GM19239 (cell line): ENCODE measurements around the gene TXNL4B.

Experiments used
- DNase-seq: peaks from one replicate; pipeline ENCODE4 v3.0.0; 2011; ENCODE audit warnings: low spot score; ENCODE audit not compliant: insufficient read length
- FAIRE-seq: peaks from 2 replicates; lab custom pipeline; 2011; peaks lifted over from hg19 to GRCh38; lab: Jason Lieb, UNC

The TXNL4B gene

DNA sequence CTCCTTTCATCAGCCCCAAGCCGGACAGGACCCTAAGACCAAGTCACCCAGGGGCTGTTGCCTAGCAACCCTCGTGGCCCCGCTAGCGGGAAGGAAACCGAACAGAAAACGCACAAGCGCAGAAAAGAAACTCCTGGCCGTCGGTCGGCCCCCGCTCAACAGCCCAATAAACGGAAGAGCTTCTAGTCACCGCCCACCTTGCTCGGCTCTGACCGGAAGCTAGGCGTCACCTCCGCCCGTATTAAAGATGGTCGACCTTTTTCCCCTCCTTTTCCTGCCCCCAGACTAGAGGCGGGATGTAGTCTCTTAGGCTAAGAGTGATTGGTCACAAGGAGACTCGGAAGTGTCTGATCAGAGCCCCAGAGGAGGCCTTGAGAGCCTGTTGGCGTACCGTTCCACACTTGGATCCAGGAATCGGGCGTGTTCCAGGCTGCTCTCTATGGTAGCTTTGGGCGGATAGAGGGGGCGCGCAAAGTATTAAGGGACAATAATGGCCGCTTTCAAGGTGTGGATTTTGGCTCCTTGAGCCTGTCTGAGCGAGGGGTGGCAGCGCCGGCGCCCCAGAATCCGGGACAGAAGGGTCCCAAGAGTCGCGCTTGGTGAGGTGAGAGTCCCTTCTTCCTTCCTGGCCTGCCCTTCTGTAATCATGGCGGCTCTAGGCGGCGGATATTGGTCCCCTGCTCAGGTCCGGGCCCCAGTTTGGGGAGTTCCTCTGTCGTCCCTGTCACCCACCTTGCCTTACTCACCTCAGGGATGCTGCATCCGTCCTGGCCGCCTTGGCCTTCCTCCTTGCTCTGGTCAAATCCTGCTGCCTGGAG is at the start of gene TXNL4B, which contains the start of gene DHX38:
TSS of gene TXNL4B (minus strand) at position 173 of the 818 bp plus-strand sequence. CDS start 2,871 bp downstream, outside the sequence.
TSS of gene DHX38 (plus strand) at position 400 of the 818 bp plus-strand sequence. CDS start 2,311 bp downstream, outside the sequence.
- FAIRE-seq, result peak; percentile 98
- peak; percentile 96 for DNase-seq

DNA sequence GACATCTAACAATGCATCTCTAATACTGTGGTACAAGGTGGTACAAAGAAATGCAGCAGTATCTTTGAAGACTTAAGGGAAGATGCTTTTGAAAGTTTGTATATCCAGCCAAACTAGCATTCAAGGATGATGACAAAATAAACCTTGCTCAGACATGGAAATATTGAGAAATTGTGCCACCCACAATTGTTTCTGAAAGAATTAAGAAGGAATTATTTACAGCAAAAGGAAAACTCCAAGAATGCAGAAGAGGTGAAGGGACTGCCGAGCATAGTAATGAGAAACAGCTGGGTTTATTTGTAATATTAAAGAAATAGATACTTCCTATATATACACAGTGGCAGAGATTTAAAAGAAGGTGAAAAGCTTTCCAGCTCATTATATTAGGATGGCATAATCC is 49.1 kb upstream of the TXNL4B start:
- no peak for DNase-seq
- FAIRE-seq, result no peak

DNA sequence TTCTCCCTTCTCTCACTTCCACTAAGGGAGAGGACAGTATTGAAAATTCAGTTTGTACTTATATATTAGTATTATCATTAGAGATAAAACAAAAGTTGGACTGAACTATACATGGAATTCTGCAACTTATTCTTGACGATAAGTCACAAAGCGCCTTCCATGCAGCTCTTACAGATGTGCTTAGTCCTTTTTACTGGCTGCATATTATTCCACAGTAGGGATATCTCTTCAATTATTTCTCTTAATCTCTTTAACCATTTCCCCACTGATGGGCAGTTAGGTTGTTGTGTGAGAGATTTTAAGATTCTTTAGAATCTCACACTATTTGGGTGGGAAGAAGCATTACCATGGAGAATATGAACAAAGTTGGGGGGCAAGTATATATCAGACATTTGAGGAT is 46.5 kb upstream of the TXNL4B start:
- FAIRE-seq (no peak), DNase-seq (no peak)

DNA sequence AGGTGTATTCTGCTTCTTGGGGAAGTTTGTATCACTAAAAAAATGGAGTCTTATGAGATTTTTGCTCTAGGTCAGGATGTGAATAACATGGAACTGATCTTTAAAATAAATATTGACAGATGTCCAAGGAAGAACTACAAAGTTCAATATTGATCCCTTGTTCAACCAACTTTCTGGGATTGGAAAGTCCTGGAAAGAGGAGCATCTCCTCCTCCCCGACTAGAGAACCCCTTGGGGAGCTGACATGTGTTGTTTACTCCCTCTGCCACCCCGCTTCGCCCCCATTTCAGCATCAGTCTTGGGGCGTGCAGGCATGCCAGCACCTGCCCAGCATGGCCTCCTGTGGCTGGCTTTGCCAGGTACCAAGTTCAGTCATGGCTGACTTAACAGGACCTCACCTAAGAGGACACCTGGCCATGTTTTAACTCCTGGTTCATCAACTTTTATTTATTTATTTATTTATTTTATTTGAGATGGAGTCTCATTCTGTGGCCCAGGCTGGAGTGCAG is 44.7 kb upstream of the TXNL4B start:
- FAIRE-seq, result no peak
- no peak for DNase-seq

DNA sequence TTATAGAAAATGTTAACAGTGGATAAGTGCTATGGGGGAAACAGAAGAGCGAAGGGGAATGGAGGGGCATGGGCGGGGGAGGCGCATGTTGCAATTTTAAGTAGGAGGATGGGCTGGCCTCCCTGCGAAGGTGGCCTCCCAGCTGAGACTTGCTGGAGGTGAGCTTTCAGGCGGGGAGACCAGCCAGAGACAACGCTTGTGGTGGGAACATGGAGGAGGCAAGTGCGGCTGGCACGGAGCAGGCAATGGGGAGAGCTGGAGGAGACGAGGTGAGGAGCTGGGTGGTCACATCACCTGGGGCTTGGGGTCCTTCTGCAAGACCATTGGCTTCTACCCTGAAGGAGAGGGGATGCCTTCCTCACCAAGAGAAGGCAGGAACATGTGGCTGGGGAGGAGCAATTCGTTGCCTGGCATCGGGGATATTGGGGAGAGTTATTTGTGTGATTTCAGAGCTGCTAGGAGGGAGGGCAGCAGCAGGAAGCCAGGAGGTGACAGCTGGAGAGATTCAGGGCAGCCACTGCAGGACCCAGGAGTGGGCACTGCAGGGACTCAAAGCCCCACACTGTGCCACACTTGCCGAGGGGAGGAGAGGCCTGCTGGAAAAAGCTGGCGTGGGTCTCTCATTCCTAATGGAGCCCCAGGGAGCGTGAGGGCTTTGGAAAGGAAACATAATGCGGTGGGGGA is 44.1 kb upstream of the TXNL4B start:
- DNase-seq, result no peak
- FAIRE-seq, result no peak

DNA sequence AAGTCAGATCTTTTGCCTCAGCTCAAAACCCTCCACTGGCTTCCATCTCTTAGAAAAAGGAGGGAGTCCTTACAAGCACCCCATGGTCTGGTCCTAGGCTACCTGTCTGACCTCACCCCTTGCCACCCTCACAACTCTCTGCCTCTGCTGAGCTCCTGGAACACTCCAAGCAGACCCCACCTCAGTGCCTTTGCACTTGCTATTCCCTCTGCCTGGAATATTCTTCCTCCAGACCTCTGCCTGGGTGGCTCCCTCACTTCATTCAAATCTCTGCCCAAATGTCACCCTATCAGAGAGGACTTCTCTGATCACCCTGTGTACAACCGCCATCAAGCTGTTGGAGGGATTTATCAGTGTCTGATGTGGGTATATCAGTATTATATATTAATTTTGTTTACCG is 41.1 kb upstream of the TXNL4B start:
- DNase-seq (no peak), FAIRE-seq (no peak)

DNA sequence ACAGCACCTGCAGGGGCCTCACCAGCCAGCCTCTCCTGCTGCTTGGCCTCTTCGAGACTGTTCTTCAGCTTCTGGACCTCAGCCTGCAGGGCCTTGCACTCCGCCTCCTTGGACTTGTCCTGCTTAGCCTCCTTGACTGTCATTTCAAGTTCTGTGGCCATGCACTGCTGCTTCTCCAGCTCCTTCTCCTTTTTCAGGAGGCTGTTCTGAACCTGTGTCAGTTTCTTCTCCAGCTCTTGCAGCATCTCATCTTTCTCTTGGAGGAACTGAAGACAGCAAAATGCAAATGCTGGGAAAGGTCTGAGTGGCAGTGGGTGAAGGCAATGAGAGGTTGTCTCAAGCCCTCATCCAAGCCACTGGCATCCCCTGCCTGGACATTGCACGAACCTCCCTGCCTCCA is 39.3 kb upstream of the TXNL4B start:
- DNase-seq (no peak), FAIRE-seq (no peak)

DNA sequence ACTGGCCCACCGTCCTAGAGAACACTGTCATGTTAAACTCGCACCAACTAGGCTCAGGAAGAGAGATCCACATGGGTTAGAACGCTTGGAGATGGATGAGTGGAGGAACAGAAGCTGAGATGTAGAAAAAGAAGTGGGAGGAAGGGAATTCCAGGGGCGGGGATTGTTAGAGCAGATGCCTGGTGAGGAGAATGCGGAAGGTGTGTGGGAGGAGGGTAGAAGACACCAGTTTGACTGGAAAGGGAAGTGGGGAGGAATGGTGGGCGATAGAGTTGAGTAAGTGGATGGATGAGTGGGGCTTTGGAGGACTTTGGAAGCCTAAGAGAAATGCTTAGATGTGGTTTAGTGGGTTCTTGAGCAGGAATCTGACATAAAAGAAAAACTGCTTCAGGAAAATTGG is 37.6 kb upstream of the TXNL4B start:
- no peak for DNase-seq
- FAIRE-seq, result no peak

DNA sequence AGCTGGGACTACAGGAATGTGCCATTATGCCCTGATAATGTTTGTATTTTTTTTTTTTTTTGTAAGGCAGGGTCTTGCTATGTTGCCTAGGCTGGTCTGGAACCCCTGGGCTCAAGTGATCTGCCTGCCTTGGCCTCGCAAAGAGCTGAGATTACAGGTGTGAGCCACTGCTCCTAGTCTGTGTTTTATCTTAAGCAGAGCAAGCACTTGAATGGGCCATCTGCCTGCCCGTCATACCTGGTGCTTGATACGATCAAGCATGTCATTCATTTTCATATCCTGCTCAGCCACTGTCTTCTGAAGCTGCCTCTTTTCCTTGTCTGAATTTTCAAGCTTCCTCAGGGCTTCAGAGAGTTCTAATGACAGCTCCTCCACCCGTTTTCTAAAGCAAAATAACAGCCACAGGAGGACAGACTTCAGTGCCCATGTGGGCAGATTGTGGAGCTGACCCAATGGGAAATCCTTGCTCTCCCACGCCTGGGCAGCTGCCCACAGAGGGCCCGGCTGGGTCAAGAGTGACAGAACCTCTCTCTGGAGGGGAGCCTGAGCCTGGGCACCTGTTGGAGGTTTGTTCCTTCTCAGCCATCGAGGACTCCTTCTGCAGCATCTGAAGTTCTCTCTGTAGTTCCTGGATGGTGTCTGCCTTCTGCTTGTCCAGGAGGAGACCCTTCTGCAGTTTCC is 36.7 kb upstream of the TXNL4B start:
- DNase-seq, result no peak
- no peak for FAIRE-seq

DNA sequence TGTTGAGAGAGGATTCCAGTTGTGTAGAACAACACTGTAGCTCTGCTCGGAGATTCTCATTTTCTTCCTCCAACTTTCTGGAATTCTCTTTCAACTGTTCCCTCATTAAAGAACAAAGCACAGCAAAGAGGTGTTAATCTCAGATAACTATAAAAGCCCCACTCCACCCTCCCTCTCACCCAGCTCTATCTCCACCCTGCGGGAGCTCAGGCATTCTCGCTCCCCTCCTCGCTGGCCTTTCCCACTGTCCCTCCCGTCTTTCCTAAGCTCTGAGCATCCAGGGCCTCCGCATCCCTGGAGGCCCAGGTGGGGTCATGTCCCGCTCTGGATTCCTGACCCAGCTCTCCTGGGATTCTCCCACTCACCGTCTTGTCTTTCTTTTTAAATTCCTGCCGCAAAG is 35.3 kb upstream of the TXNL4B start:
- DNase-seq (no peak), FAIRE-seq (no peak)

DNA sequence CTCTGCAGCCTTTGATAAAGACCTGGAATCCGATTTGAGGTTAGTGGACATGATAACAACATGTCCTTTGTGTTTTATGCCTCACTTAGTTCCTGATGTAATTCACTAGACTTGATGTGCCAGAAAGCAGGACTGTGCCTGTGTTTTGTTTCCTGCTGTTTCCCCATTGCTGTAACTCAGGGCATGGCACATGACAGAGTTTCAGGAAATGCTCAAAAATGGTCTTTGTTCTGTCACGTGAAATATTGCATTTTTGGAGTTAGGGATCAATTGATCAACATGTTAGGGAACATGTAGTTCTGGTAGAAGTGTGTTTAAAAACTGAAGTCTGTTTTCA is 33.0 kb upstream of the TXNL4B start:
- DNase-seq (no peak), FAIRE-seq (no peak)

DNA sequence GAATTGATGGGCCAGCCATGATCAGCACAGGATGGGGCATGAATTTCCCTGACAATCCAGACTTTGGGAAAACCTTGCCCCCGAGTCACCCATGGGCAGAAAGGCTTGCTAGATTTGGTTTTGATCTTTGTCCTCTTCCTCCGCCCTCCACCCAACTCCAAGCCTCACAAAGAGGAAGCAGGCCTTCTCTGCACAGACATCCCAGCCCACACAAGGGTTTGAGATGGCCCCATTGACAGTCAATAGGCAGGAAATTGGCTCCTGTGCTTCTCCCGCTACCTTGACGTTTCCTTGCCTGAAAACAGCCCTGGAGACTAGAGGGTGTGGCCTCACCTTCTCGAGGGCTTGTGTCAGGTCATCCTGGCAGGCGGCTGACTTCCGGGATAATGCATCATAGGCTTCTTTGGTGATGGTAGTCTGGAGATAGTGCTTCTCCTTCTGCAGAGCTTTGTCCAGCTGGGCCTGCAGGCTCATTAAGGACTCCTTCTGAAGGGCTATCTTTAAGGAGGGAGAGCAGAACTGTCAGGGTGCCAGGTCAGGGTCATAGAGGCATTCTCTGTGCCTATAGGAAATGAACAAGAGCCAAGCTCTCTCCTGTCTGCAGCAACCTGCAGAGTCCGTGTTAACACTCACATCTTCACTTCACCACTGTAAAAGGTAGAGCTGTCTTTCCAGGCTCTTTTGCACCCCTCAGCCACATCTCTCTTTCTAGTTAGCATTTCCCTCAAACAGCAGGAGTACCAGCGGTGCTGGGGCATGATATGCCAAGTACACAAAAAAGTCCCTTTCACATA is 32.4 kb upstream of the TXNL4B start:
- DNase-seq (no peak), FAIRE-seq (no peak)

DNA sequence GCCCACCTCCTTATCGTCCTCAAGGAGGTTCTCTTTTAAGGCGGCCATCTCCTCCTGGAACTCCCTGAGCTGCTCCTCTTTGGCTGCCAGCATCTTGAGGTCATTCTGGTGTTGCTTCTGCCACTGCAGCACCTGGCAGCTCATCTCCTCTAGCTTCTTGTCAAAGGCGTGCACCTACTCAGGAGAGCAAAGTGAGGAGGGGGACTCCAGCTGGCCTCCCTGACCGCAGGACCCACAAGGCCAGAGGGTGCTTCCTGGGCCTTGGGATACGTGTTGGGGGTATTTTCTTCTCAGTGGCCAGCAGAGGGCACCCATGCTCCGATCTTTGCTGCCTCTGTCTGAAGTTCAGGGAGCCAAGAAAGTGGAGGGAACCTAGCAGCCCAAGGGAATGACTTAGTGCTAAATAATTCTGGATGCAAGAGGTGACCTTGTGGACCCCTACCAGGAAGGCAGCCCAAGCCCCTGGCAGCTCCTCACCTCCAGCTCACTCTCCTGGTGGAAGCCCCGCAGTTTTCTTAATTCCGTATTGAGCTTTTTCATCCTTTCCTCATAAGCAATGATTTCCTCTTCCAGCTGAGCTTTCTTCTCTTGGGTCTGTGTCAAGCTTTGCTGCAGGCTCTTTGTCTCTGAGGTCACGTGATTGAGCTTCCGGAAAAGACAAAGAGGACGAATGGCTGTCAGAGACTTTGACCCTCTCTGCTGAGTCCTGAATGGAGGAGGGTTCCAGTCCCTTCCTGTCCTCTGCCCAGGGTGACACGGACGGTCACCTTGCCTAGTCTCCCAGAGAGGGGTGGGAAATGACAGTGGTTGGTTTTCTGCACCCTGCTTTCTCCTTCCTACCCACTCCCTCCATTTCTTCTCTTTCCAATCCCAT is 31.6 kb upstream of the TXNL4B start:
- FAIRE-seq (peak; percentile 89), DNase-seq (peak; percentile 64)

DNA sequence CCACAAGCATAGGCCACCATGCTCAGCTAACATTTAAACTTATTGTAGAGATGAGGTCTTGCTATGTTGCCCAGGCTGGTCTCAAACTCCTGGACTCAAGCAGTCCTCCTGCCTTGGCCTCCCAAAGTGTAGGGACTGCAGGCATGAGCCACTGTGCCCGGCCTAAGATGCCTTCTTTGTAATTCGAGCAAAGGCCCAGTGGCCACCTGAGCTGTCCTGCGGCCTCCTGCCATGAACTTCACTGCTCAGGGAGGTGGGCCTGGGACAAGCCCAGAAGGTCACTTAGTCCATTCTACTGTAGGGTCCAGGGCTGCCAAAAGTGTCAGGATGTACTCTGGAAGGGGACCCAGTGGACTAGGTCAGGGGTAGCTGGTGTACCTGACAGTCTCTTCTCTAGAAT is 30.7 kb upstream of the TXNL4B start:
- FAIRE-seq, result no peak
- DNase-seq, result no peak

DNA sequence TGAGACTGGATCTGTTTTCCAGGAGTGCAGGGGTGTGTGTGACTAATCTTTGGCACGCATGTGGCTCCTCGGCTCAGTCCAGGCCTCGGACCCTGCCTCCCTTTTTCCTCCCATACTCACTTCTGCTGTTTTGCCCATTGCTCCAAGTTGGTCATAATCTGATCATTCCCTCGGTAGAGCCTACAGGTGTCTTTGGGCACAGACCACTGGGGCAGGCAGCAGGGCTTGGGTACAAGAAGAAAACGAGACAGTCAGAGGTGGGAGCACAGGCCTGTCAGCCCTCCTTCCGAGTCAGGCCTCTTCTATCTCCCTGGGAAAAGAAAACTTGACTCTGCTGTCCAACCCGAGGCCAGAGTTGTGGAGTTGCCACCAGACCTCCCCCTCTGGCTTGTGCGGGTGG is 30.0 kb upstream of the TXNL4B start:
- FAIRE-seq, result no peak
- DNase-seq, result no peak

DNA sequence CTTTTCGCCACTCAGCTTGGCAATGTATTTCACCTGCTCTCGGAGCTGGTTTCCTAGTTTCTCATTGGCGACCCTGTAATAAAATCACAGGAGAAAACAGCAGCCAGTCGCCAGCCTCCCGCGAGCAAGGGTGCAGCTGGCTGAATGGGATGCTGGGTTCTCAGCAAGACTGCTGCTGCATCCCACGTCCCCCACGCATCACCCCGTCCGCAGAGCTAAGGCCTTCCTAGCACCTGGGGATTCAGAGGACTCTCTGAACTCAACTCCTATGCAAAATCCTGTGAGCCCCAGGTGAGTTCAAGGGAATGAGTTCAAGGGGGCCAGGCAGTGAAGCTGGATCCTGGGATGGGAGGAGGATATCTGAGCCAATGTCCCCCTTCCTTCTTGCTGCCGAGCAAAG is 29.5 kb upstream of the TXNL4B start:
- DNase-seq (no peak), FAIRE-seq (no peak)

DNA sequence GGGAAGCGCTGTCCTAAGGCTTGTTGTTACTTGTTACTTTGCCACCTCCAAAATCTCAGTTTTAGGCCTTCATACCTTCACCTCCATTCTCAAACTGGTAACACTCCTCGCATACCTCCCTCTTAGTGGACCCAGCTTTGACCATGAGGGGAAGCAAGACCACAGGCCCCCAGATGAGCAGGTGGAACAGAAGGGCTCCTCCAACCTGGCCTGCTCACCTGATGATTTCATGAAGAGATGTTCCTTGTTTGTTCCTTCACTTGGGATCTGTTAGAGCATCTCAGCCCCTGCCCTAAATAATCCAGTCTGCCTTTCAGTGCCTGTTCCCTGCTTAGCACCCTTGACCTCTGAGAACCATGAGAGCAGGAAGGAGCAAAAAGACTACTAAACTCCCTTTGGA is 28.9 kb upstream of the TXNL4B start:
- no peak for DNase-seq
- FAIRE-seq, result no peak

DNA sequence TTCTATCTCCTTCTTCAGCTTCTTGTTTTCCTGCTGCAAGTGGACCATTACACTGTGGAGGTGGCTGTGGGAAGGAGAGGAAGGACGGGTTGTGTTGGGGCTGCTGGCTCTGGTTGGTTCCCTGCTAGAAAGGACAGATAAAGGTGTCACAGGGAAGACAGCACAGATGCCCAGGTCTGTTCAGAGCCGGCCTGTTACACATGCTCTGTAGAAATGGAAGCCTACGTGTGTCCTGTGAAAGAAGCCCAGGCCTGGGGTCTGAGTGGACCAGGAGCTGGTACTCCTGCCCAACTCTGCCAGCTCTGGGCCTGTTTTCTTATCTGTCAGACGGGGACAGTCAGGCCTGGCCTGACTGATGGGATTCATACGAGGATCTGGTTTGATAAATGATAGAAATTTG is 26.6 kb upstream of the TXNL4B start:
- FAIRE-seq, result no peak
- DNase-seq, result no peak

DNA sequence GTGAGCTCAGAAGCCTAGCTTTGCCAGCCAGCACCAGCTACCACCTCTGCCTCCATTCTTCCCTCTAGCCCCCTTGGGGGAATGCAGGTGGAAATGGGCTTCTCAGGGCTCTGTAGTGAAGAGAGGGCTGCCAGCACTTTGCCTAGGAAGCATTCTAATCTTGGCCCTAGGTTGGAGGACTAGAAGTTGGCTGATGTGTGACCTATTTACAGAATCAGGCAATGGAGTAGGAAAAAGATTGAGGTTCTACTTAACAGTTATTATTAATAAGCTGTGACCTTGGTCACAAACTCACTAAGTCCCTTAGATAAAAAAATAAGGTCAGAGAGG is 20.2 kb upstream of the TXNL4B start:
- DNase-seq, result no peak
- FAIRE-seq, result no peak
